ENCODE measurements around the gene TRPM8. TPM values are rescaled to one million over a fixed set of nuclear protein-coding genes. Genes with fewer than 3 reads are reported as not detected.

Gene TRPM8
- total and polyA plus RNA-seq, 2 donors (not counting 1 experiment from before 2014, with no cell fraction given), result 0.49 to 0.99 TPM

- no peak for DNase-seq (ENCODE audit: low read depth in 2 of 2)
- no peak overlapping the region for H3K27ac ChIP-seq (ENCODE audit: insufficient read depth, low read length)
- no peaks in the 10 kb centered on the region for H3K79me2 ChIP-seq (ENCODE audit: control insufficient read depth, insufficient read depth, low read length)
- H3K36me3 ChIP-seq (ENCODE audit: control insufficient read depth, insufficient read depth, low read length), result no peaks in the 10 kb centered on the region
- no peak overlapping the region for H2AFZ ChIP-seq (ENCODE audit: low read length)
- H4K20me1 ChIP-seq (ENCODE audit: control insufficient read depth, extremely low read depth, insufficient read depth, low read length), result no peaks in the 10 kb centered on the region
- no peaks in the 10 kb centered on the region for H3K4me1 ChIP-seq (ENCODE audit: control insufficient read depth, extremely low read depth, insufficient read depth, low read length)
- no peak overlapping the region for H3K4me3 ChIP-seq (replicated peaks in 1 of 4; ENCODE audit: control extremely low read depth in 1 of 4, insufficient read depth in 1 of 4, low read depth in 3 of 4, low read length in 4 of 4)
- TF ChIP-seq, protein P1, sequence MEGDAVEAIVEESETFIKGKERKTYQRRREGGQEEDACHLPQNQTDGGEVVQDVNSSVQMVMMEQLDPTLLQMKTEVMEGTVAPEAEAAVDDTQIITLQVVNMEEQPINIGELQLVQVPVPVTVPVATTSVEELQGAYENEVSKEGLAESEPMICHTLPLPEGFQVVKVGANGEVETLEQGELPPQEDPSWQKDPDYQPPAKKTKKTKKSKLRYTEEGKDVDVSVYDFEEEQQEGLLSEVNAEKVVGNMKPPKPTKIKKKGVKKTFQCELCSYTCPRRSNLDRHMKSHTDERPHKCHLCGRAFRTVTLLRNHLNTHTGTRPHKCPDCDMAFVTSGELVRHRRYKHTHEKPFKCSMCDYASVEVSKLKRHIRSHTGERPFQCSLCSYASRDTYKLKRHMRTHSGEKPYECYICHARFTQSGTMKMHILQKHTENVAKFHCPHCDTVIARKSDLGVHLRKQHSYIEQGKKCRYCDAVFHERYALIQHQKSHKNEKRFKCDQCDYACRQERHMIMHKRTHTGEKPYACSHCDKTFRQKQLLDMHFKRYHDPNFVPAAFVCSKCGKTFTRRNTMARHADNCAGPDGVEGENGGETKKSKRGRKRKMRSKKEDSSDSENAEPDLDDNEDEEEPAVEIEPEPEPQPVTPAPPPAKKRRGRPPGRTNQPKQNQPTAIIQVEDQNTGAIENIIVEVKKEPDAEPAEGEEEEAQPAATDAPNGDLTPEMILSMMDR (conservative IDR thresholded peaks at IDR 0.05 in 1 of 2, IDR thresholded peaks at IDR 0.05 in 1 of 2; ENCODE audit: low read depth in 1 of 2, low read length in 2 of 2), result no peak
- TF ChIP-seq EZH2 (IDR thresholded peaks at IDR 0.05; ENCODE audit: low read length, missing control alignments), result no peak
- no peak overlapping the region for H3K4me2 ChIP-seq (ENCODE audit: extremely low read depth, insufficient read depth, low read length)
- no peak overlapping the region for H3K9ac ChIP-seq (ENCODE audit: insufficient read depth, low read length)
- H3K9me3 ChIP-seq (ENCODE audit: control insufficient read depth, insufficient read depth, low read depth, low read length), result no peaks in the 10 kb centered on the region
- H3K27me3 ChIP-seq (ENCODE audit: control insufficient read depth, insufficient read depth, low read length), result peaks cover 6% of the 10 kb centered on the region
Measured at GRCh38 chr2:233936089-233936488, 18.9 kb downstream of the TRPM8 start.

DNA sequence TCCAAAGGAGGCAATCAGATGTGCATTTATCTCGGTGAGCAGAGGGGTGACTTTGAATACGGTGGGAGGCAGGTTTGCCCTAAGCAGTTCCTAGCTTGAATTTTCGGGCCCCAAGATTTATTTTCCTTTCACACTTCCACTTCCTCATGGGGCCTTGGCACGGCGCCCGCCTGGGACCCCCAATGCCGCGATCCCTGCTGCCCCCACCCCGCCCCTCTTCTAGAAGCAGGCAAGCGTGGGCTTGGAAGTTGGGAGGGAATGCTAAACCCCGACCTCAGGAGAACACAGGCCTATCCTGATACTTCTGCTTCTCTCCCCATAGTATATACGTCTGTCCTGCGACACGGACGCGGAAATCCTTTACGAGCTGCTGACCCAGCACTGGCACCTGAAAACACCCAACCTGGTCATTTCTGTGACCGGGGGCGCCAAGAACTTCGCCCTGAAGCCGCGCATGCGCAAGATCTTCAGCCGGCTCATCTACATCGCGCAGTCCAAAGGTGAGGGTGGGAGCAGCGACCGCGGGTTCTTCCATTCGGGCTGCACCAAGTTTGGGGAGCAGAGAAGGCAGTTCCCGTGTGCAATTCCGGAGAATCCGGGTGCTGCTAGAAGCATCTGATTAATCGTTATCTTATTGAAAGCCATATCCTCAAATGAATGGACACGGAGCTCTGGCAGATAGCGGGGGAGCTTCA lies 21.6 kb downstream of the TRPM8 start:
- peaks cover 6% of the 10 kb centered on the region for H3K27me3 ChIP-seq (ENCODE audit: control insufficient read depth, insufficient read depth, low read length)
- no peaks in the 10 kb centered on the region for H3K79me2 ChIP-seq (ENCODE audit: control insufficient read depth, insufficient read depth, low read length)
- H3K27ac ChIP-seq (ENCODE audit: insufficient read depth, low read length), result no peak overlapping the region
- no peaks in the 10 kb centered on the region for H4K20me1 ChIP-seq (ENCODE audit: control insufficient read depth, extremely low read depth, insufficient read depth, low read length)
- H3K9ac ChIP-seq (ENCODE audit: insufficient read depth, low read length), result no peak overlapping the region
- H3K9me3 ChIP-seq (ENCODE audit: control insufficient read depth, insufficient read depth, low read depth, low read length), result no peaks in the 10 kb centered on the region
- H3K4me3 ChIP-seq (replicated peaks in 1 of 4; ENCODE audit: control extremely low read depth in 1 of 4, insufficient read depth in 1 of 4, low read depth in 3 of 4, low read length in 4 of 4), result peak overlapping the region in 2 of 4 experiments; percentile 7 to 39
- H3K4me1 ChIP-seq (ENCODE audit: control insufficient read depth, extremely low read depth, insufficient read depth, low read length), result no peaks in the 10 kb centered on the region
- DNase-seq (ENCODE audit: low read depth in 2 of 2), result no peak
- no peaks in the 10 kb centered on the region for H3K36me3 ChIP-seq (ENCODE audit: control insufficient read depth, insufficient read depth, low read length)
- TF ChIP-seq EZH2 (IDR thresholded peaks at IDR 0.05; ENCODE audit: low read length, missing control alignments), result no peak
- TF ChIP-seq, protein P1 (conservative IDR thresholded peaks at IDR 0.05 in 1 of 2, IDR thresholded peaks at IDR 0.05 in 1 of 2; ENCODE audit: low read depth in 1 of 2, low read length in 2 of 2), result no peak
- H2AFZ ChIP-seq (ENCODE audit: low read length), result no peak overlapping the region
- H3K4me2 ChIP-seq (ENCODE audit: extremely low read depth, insufficient read depth, low read length), result peak overlapping the region; percentile 44

DNA sequence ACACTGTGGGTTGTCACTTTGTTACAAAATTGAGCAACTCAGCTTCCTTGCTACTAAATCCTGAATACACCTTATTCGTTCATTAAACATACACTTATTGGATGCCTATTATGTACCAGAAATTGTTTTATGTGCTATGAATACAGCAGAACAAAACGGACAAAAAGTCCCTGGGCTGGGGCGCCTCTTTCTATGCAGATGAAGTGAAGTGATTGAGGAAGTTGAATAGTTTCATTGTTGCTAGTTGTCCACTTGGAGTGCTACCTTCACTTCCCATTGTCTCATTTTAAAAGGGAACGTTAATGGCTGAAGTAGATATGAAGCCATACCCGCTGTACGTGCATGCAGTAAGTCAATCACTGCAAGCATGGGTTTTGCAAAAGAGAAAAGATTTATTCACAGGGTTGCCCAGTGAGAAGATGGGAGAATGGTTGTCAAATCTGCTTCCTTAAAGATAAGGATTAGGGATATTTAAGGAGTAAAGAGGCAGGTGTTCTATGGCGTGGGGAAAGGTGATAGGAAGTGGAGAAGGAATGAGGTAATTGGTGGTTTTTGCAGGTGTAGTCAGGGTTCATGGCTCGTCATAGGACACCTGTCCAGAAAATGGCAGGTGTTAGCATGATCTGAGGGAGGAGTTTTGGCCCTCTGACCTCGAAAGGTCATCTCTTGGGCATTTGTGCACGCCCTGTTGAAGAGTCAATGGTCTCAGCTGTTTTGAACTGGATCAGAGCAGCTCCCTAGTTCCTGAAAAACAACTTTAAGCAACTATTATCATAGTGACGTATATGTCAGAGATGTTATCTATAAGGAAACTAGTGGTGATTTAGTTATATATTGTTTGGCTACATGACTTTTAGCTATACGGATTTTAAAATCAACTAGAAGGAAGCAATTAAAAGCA lies 23.5 kb downstream of the TRPM8 start:
- DNase-seq (ENCODE audit: low read depth in 2 of 2), result no peak
- H3K4me1 ChIP-seq (ENCODE audit: control insufficient read depth, extremely low read depth, insufficient read depth, low read length), result no peaks in the 10 kb centered on the region
- H2AFZ ChIP-seq (ENCODE audit: low read length), result no peak overlapping the region
- TF ChIP-seq, protein P1 (conservative IDR thresholded peaks at IDR 0.05 in 1 of 2, IDR thresholded peaks at IDR 0.05 in 1 of 2; ENCODE audit: low read depth in 1 of 2, low read length in 2 of 2), result no peak
- no peak for TF ChIP-seq EZH2 (IDR thresholded peaks at IDR 0.05; ENCODE audit: low read length, missing control alignments)
- H3K79me2 ChIP-seq (ENCODE audit: control insufficient read depth, insufficient read depth, low read length), result no peaks in the 10 kb centered on the region
- H3K27me3 ChIP-seq (ENCODE audit: control insufficient read depth, insufficient read depth, low read length), result peaks cover 6% of the 10 kb centered on the region
- no peak overlapping the region for H3K9ac ChIP-seq (ENCODE audit: insufficient read depth, low read length)
- no peaks in the 10 kb centered on the region for H3K9me3 ChIP-seq (ENCODE audit: control insufficient read depth, insufficient read depth, low read depth, low read length)
- no peaks in the 10 kb centered on the region for H4K20me1 ChIP-seq (ENCODE audit: control insufficient read depth, extremely low read depth, insufficient read depth, low read length)
- no peaks in the 10 kb centered on the region for H3K36me3 ChIP-seq (ENCODE audit: control insufficient read depth, insufficient read depth, low read length)
- H3K4me2 ChIP-seq (ENCODE audit: extremely low read depth, insufficient read depth, low read length), result no peak overlapping the region
- H3K4me3 ChIP-seq (replicated peaks in 1 of 4; ENCODE audit: control extremely low read depth in 1 of 4, insufficient read depth in 1 of 4, low read depth in 3 of 4, low read length in 4 of 4), result no peak overlapping the region
- H3K27ac ChIP-seq (ENCODE audit: insufficient read depth, low read length), result no peak overlapping the region
